ENCODE results near the gene SFRP4. TPM values are rescaled to one million over a fixed set of nuclear protein-coding genes. Genes with fewer than 3 reads are reported as not detected.

The SFRP4 gene
- total and polyA plus RNA-seq, 10 of the 15 experiments (the other 5 are each of a cell fraction or from before 2014, with no cell fraction given), result 0.02 to 0.15 (median 0.14) TPM; not detected in 7

DNA sequence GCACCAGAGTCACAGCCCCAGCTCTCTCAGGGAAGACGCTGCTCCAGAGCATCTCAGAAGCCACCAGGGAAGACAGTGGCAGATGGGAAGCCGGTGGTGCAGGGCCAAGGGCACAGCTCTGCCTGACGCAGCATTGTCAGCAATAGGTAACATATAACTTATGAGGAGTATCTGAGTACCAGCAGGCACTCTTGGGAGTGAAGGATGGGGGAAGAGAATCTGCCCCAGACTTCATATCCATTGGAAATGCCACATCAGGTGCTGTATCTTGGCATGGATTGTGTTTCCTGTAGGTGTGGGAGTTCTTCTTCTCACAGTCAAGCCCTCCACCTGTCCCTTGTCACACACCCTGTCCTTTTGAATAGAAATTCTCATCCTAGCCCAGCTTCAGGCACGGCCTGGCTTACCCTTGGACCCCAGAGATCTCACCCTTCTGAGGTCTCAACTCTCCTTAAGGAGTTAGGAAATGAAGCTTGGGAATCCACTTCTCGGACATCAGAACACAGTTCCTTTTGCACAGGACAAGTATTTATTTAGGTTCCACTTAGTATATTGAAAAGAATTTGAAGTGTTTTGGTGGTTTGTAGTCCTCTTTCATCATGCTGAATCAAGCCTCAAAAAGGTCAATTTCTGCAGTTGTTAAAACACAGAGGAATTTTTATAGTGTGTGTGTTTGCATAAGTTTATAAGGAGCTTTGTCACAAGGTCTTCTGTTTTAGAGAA is 13.8 kb upstream of the SFRP4 start (continued):
- TF ChIP-seq, protein P1, sequence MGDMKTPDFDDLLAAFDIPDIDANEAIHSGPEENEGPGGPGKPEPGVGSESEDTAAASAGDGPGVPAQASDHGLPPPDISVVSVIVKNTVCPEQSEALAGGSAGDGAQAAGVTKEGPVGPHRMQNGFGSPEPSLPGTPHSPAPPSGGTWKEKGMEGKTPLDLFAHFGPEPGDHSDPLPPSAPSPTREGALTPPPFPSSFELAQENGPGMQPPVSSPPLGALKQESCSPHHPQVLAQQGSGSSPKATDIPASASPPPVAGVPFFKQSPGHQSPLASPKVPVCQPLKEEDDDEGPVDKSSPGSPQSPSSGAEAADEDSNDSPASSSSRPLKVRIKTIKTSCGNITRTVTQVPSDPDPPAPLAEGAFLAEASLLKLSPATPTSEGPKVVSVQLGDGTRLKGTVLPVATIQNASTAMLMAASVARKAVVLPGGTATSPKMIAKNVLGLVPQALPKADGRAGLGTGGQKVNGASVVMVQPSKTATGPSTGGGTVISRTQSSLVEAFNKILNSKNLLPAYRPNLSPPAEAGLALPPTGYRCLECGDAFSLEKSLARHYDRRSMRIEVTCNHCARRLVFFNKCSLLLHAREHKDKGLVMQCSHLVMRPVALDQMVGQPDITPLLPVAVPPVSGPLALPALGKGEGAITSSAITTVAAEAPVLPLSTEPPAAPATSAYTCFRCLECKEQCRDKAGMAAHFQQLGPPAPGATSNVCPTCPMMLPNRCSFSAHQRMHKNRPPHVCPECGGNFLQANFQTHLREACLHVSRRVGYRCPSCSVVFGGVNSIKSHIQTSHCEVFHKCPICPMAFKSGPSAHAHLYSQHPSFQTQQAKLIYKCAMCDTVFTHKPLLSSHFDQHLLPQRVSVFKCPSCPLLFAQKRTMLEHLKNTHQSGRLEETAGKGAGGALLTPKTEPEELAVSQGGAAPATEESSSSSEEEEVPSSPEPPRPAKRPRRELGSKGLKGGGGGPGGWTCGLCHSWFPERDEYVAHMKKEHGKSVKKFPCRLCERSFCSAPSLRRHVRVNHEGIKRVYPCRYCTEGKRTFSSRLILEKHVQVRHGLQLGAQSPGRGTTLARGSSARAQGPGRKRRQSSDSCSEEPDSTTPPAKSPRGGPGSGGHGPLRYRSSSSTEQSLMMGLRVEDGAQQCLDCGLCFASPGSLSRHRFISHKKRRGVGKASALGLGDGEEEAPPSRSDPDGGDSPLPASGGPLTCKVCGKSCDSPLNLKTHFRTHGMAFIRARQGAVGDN (IDR thresholded peaks at IDR 0.05), result no peak
- TF ChIP-seq NR2F1 (conservative IDR thresholded peaks at IDR 0.05) (no peak), JUNB (IDR thresholded peaks at IDR 0.05) (no peak), SIX5 (IDR thresholded peaks at IDR 0.05; ENCODE audit: low read depth, low read length, severe bottlenecking) (no peak)

DNA sequence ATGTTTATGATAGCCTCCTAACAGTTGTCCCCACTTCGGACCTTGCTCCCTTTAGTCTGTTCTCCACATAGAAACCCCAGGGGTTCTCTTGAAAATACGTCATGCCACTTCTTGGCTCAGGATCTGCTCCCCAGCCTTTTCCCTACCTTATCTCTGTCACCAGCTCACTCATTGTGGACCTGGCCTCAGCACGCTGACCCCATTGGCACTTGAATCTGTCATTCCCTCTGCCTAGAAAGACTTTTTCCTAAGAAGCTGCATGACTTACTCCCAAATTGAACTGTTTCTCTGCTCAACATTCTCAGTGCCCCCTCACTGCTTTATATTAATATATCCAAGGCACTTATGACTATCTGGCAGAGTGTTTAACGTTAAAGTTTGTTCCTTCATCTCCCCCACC is 12.3 kb upstream of the SFRP4 start:
- no peak for ATAC-seq
- ChIA-PET SMC1A (ENCODE audit: uncharacterized antibody, unreplicated experiment) (interaction anchor here (0.6 to 2.1 kb wide), 3 partner anchors 9 to 1383 kb away, joined by 3 to 11 read pairs (median 8); no protein-coding TSS in a partner anchor), POLR2A (interaction anchor here (0.9 to 1.5 kb wide), 3 partner anchors 7 to 16 kb away, joined by 3 to 4 read pairs (median 4); no protein-coding TSS in a partner anchor), CTCF (interaction anchor here (1.8 to 4.2 kb wide), 2 partner anchors 11 to 15 kb away, joined by 5 to 32 read pairs; partner anchors contain the start of gene SFRP4), RAD21 (ENCODE audit: unreplicated experiment) (interaction anchor here (0.9 to 1.8 kb wide), 2 partner anchors 13 to 16 kb away, joined by 4 to 7 read pairs; no protein-coding TSS in a partner anchor)
- Histone ChIP-seq H3K79me2 (ENCODE audit: control insufficient read depth, insufficient read depth, low read length) (no peaks in the 10 kb centered on the region), H3K27ac (ENCODE audit: control insufficient read depth, insufficient read depth) (no peak overlapping the region), H2AFZ (ENCODE audit: control insufficient read depth, low read depth, low read length) (no peak overlapping the region), H3K9me3 (replicated peaks; ENCODE audit: control insufficient read depth, insufficient read depth, low read length) (peaks cover 8% of the 10 kb centered on the region; the same call in 2 of the 3 replicates), H3K27me3 (replicated peaks in 1 of 2; ENCODE audit: control insufficient read depth in 2 of 2, insufficient read depth in 2 of 2, low read length in 1 of 2) (no peaks in the 10 kb centered on the region), H4K20me1 (ENCODE audit: control insufficient read depth, insufficient read depth) (no peaks in the 10 kb centered on the region), H3K36me3 (ENCODE audit: control insufficient read depth in 2 of 2, insufficient read depth in 2 of 2, low read length in 1 of 2) (no peaks in the 10 kb centered on the region), H3K4me3 (no peak overlapping the region), H3K9ac (ENCODE audit: control insufficient read depth, insufficient read depth, low read length) (no peak overlapping the region), H3K4me1 (ENCODE audit: control insufficient read depth, insufficient read depth, low read length) (no peaks in the 10 kb centered on the region), H3K4me2 (ENCODE audit: control insufficient read depth, insufficient read depth) (no peak overlapping the region)
- BruUV-seq (replicated peaks), result no TSS peak
- no peak for FAIRE-seq
- WGBS (ENCODE audit: insufficient coverage, insufficient replicate concordance, low lambda C conversion rate, missing lambda C conversion rate), result 59% methylated on average over 4 of the region's 4 CpGs
- DNase-seq (ENCODE audit: low read depth, low spot score), result no peak
- in situ Hi-C loops (cut with MboI), result no loop called here
- intact Hi-C loops (cut with micrococcal nuclease; ENCODE audit: unreplicated experiment), result no loop called here
- TF ChIP-seq GABPA (IDR thresholded peaks at IDR 0.05; ENCODE audit: low read depth), result no peak
- no peak for TF ChIP-seq RAD51 (IDR thresholded peaks at IDR 0.05)
- TF ChIP-seq SMAD5 (IDR thresholded peaks at IDR 0.05; ENCODE audit: low read depth), result no peak
- no peak for TF ChIP-seq NR2C2 (IDR thresholded peaks at IDR 0.05; ENCODE audit: borderline replicate concordance, control insufficient read depth, insufficient read length, low read depth)
- TF ChIP-seq, protein P2, sequence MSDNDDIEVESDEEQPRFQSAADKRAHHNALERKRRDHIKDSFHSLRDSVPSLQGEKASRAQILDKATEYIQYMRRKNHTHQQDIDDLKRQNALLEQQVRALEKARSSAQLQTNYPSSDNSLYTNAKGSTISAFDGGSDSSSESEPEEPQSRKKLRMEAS (IDR thresholded peaks at IDR 0.05; ENCODE audit: low read depth, low read length), result no peak
- no peak for TF ChIP-seq PAX5 (IDR thresholded peaks at IDR 0.05; ENCODE audit: borderline replicate concordance, low read depth, low read length)
- TF ChIP-seq, protein P3, sequence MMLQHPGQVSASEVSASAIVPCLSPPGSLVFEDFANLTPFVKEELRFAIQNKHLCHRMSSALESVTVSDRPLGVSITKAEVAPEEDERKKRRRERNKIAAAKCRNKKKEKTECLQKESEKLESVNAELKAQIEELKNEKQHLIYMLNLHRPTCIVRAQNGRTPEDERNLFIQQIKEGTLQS (IDR thresholded peaks at IDR 0.05; ENCODE audit: borderline replicate concordance, extremely low read depth, low read depth, low read length), result no peak
- TF ChIP-seq HDAC6 (IDR thresholded peaks at IDR 0.05; ENCODE audit: unreplicated experiment), result no peak
- no peak for TF ChIP-seq SPI1 (IDR thresholded peaks at IDR 0.05; ENCODE audit: borderline replicate concordance, insufficient read depth, low read depth, low read length)

Measured in GM12878 (cell line).